Fibroblast of gingiva (primary cell): ENCODE results near the gene SLPI.

Source experiments
- DNase-seq: peaks from one replicate; pipeline ENCODE4 v3.0.0-alpha.2; 2011; ENCODE audit warnings: low read depth

SLPI gene

GRCh38 chr20:45212836-45213235, 41.5 kb downstream of the SLPI start:
- DNase-seq: no peak

- no peak for DNase-seq
These were observed 42.5 kb downstream of the SLPI start for GRCh38 chr20:45211569-45212474.

- no peak for DNase-seq
These were observed 44.4 kb downstream of the SLPI start for GRCh38 chr20:45209924-45210323.

GRCh38 chr20:45206725-45207124, 47.6 kb downstream of the SLPI start, which contains the start of gene SEMG1:
Gene SEMG1, plus strand, starts transcription at chr20:45207033. Its CDS starts 21 bp downstream, at chr20:45207054.
- no peak for DNase-seq
